Measurements from ENCODE around the gene PITX3. TPM values are rescaled to one million over a fixed set of nuclear protein-coding genes. Genes with fewer than 3 reads are reported as not detected.

PITX3 gene
- total RNA-seq: not detected
- long read RNA-seq: 0 reads

GRCh38 chr10:102241444-102242117, at the start of gene PITX3:
Gene PITX3 (minus strand): TSS chr10:102241512. CDS start chr10:102232080, 9,432 bp downstream.
- intact Hi-C loops (cut with DNase I): loop anchor here in 1 of 2 donors (10.0 kb wide), 1 partner anchor 53 kb away; no protein-coding TSS in a partner anchor
- peak; percentile 77 to 85 for ATAC-seq
- peak; percentile 94 for DNase-seq

- intact Hi-C loops (cut with DNase I): loop anchor here in 1 of 2 donors (10.0 kb wide), 1 partner anchor 45 kb away; the partner anchor contains the start of genes GBF1 and PITX3
- ATAC-seq (no peak), DNase-seq (no peak)
These were observed 48.5 kb upstream of the PITX3 start for GRCh38 chr10:102289840-102290239.

- intact Hi-C loops (cut with DNase I): no loop called here
- no peak for ATAC-seq
- no peak for DNase-seq
These were observed 48.0 kb upstream of the PITX3 start for GRCh38 chr10:102289356-102289755.

- no peak for DNase-seq
- ATAC-seq: no peak
- intact Hi-C loops (cut with DNase I): no loop called here
These were observed 46.7 kb upstream of the PITX3 start for GRCh38 chr10:102287991-102288390.

GRCh38 chr10:102287538-102287937, 46.2 kb upstream of the PITX3 start:
- ATAC-seq (no peak), DNase-seq (no peak)
- intact Hi-C loops (cut with DNase I): no loop called here

GRCh38 chr10:102286216-102286615, 44.9 kb upstream of the PITX3 start:
- ATAC-seq: no peak
- intact Hi-C loops (cut with DNase I): no loop called here
- no peak for DNase-seq

GRCh38 chr10:102285133-102285532, 43.8 kb upstream of the PITX3 start:
- intact Hi-C loops (cut with DNase I): no loop called here
- DNase-seq (no peak), ATAC-seq (no peak)

GRCh38 chr10:102284531-102284930, 43.2 kb upstream of the PITX3 start:
- intact Hi-C loops (cut with DNase I): no loop called here
- DNase-seq (no peak), ATAC-seq (no peak)

- ATAC-seq (no peak), DNase-seq (no peak)
- intact Hi-C loops (cut with DNase I): no loop called here
These were observed 42.6 kb upstream of the PITX3 start for GRCh38 chr10:102283890-102284289.

GRCh38 chr10:102283488-102283887, 42.2 kb upstream of the PITX3 start:
- DNase-seq (no peak), ATAC-seq (no peak)
- intact Hi-C loops (cut with DNase I): no loop called here

GRCh38 chr10:102281102-102281487, 39.8 kb upstream of the PITX3 start:
- DNase-seq (no peak), ATAC-seq (peak in 1 of 2 donors; percentile 42)
- intact Hi-C loops (cut with DNase I): no loop called here

- ATAC-seq (peak; percentile 93 to 94), DNase-seq (peak; percentile 44)
- intact Hi-C loops (cut with DNase I): no loop called here
These were observed 39.2 kb upstream of the PITX3 start for GRCh38 chr10:102280397-102281101.

- ATAC-seq (no peak), DNase-seq (no peak)
- intact Hi-C loops (cut with DNase I): no loop called here
These were observed 37.8 kb upstream of the PITX3 start for GRCh38 chr10:102279104-102279503.

- ATAC-seq (no peak), DNase-seq (no peak)
- intact Hi-C loops (cut with DNase I): no loop called here
These were observed 34.0 kb upstream of the PITX3 start for GRCh38 chr10:102275343-102275742.

- intact Hi-C loops (cut with DNase I): no loop called here
- ATAC-seq (no peak), DNase-seq (no peak)
These were observed 32.8 kb upstream of the PITX3 start for GRCh38 chr10:102274062-102274461.

GRCh38 chr10:102269017-102269416, 27.7 kb upstream of the PITX3 start:
- DNase-seq (no peak), ATAC-seq (no peak)
- intact Hi-C loops (cut with DNase I): no loop called here

GRCh38 chr10:102268375-102268888, 27.1 kb upstream of the PITX3 start:
- ATAC-seq: peak in 1 of 2 donors; percentile 31
- no peak for DNase-seq
- intact Hi-C loops (cut with DNase I): no loop called here

- ATAC-seq: peak in 1 of 2 donors; percentile 30
- intact Hi-C loops (cut with DNase I): no loop called here
- DNase-seq: no peak
These were observed 26.4 kb upstream of the PITX3 start for GRCh38 chr10:102267748-102268147.

GRCh38 chr10:102266670-102267069, 25.4 kb upstream of the PITX3 start:
- intact Hi-C loops (cut with DNase I): no loop called here
- DNase-seq (no peak), ATAC-seq (no peak)

GRCh38 chr10:102264371-102264770, 23.1 kb upstream of the PITX3 start:
- no peak for ATAC-seq
- DNase-seq: no peak
- intact Hi-C loops (cut with DNase I): no loop called here
